ENCODE results near the gene CLC.
"Not testable (repeated sequence)": the region's sequence is repeated elsewhere in the genome, so short reads cannot be mapped to it uniquely, and the experiment has no call there.

The CLC gene

DNA sequence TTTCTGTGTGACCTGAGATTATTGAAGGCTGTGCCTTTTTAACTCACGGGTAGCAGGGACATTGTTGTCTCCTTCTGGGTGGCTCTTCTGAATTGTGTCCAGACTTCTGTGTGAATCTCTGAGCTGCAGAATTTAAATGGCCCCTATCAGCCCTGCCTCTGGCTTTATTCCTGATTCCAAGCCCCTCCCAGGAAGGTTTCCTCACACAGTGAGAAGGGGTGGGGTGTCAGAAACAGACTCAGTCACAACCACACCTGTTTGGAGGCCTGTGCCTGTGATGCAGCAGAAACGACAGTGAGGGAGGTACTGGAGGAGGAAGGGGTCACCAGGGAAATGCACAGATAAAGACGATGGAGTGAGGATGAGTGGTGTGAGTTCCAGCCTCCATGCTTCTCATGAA, at the start of gene CLC:
Gene CLC (minus strand): TSS at position 139 of the 400 bp plus-strand sequence. CDS start 77 bp downstream, at position 62.
- DNase-seq (ENCODE audit: low read depth) = no peak

DNA sequence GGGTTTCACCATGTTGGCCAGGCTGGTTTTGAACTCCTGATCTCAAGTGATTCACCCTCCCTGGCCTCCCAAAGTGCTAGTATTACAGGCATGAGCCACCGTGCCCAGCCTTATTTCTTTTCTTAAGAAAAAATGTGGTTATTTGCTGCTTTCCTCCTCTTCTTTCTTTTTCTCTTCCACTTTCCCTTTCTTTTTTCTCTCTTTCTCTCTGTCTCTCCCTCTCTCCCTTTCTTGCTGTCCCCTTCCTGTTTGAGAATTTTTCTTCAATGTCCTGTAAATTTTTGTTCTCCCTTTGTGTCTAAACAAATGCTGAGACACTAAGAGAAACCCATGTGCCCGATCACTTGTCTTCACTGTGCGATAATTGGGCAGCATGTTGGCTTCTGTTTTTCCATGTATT, 43.1 kb upstream of the CLC start:
- DNase-seq (ENCODE audit: low read depth) = no peak

DNA sequence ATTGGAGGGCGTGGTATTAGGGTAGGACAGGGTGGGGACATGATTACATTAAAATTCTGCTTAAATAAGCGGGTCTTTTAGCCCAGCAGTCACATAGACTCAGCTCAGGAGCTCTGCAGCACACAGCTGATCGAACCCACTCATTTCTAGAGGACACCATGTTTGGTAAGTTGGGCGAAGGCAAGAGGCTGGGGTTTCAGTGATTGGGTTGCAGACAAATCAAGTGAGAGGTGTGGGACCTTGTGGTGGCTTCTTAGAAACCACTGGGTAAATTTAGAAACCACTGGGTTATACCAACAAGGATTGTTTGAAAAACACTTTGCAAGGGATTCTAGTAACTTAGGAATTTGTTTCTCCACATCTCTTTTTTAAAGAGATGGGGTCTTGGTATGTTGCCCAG, 40.9 kb upstream of the CLC start, which contains the start of gene LEUTX:
Gene LEUTX (plus strand): TSS at position 92 of the 400 bp plus-strand sequence. CDS start 67 bp downstream, at position 159.
- no peak for DNase-seq (ENCODE audit: low read depth)

DNA sequence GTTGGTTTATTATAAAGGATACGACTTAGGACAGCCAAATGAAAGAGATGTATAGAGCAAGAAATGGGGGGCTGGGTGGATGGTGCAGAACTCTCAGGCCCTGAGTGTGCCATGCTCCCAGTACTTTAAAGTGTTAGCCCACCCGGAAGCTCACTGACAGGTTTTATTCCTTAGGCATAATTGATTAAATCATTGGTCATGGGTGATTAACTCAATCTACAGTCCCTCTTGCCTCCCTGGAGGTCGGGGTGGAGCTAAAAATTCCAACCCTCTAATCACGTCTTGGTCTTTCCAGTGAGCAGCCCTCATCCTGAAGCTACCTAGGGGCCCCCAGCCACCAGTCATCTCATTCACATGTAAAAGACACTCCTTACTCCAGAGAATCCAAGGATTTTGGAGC, 31.0 kb upstream of the CLC start:
- no peak for DNase-seq (ENCODE audit: low read depth)

DNA sequence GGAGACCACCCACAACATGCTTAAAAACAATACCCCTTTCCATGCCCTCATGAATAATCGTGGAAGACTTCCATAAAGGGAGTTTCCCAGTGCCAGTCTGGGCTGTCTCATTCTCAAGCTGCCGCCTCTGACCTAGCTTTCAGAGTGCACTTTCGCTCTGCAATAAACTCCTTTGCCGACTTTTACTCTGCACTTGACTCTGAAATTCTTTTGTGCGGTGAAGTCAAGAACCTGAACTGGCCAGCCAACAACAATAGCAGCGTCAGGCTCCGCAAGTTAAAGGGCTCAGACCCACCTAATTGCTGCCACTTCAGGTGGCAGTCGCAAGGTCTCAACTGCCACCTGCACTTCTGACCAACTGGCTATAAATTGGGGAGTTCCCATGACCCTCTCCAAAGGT, 30.5 kb upstream of the CLC start:
- no peak for DNase-seq (ENCODE audit: low read depth)

DNA sequence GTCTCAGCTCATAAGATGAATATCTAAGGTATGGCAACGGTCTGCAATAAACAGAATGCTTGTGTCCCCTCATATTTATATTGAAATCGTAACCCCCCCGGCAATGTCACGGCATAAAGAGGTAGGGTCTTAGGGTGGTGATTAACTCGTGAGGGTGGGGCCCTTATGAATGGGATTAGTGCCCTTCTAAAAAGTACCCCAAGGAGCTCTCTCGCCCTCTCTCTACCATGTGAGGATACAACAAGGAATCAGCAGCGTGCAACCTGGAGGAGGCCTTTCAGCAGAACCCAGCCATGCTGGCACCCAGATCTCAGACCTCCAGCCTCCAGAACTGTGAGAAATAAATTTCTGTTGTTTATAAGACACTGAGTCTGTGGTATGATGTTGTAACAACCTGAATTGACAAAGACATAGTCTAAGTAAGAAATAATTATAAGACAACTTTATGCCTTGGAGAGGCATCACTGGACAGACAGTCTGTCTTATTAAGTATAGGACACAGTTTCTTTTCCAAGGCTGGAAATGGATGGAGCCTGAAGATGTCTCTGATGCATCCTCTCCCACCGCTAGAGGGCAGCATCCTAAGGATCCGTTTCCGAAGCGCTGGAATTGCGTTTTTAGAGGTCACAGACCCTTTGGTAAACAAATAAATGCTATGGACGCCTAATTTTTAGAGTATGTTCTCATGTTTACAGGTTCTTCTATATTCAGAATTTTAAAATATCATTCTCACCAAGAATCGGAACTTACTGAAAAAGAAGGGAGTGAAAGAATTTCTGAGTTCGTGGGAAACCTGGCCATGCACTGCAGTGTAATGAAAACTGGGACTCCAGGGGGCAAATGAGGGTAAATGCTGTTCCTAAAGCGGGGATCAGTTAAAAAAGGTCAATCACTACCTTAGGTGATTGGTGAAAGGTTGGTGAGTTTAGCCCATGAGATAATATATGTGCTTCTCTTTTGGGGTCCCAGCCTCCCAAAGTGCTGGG, 27.6 kb upstream of the CLC start:
- DNase-seq (ENCODE audit: low read depth) = peak; percentile 10

GRCh38 chr19:39761851-39762250, 24.0 kb upstream of the CLC start:
- not testable (repeated sequence) for DNase-seq (ENCODE audit: low read depth)

- no peak for DNase-seq (ENCODE audit: low read depth)
These were observed 21.8 kb upstream of the CLC start for GRCh38 chr19:39759457-39760184.

DNA sequence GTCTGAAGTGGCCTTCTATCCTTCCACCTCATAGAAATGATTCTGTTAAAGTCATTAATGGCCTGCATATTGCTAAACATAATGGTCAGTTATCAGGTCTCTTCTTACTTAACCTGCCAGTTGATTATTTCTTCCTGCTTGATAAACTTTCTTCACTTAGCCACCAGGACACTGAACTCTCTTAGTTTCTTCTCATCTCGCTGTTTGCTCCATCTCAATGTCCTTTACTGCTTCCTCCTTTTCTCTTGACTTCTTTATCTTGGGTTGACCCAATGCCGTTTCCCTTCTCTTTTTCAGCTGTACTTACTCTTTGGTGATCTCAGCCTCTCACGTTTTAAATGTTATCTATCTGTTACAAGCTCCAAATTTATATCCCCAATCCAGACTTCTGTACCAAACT, 17.1 kb upstream of the CLC start:
- DNase-seq (ENCODE audit: low read depth) = no peak

GRCh38 chr19:39754544-39754943, 16.7 kb upstream of the CLC start:
- DNase-seq (ENCODE audit: low read depth) = no peak

GRCh38 chr19:39752795-39753194, 15.0 kb upstream of the CLC start:
- no peak for DNase-seq (ENCODE audit: low read depth)

- no peak for DNase-seq (ENCODE audit: low read depth)
These were observed 14.6 kb upstream of the CLC start for GRCh38 chr19:39752390-39752789.

DNA sequence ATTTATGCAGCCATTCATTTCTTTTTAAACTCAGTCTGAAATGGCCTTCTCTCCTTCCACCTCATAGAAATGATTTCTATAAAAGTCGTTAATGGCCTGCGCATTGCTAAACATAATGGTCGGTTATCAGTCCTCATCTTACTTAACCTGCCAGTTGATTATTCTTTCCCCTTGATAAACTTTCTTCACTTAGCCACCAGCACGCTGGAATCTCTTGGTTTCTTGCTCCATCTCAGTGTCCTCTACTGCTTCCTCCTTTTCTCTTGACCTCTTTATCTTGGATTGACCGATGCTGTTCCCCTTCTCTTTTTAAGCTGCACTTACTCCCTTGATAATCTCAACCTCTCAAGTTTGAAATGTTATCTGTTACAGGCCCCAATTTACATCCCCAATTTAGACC, 12.2 kb upstream of the CLC start:
- DNase-seq (ENCODE audit: low read depth) = no peak

GRCh38 chr19:39746836-39747529, 9.2 kb upstream of the CLC start:
- DNase-seq (ENCODE audit: low read depth) = no peak

- DNase-seq (ENCODE audit: low read depth) = no peak
These were observed 7.8 kb upstream of the CLC start for GRCh38 chr19:39745643-39746042.

GRCh38 chr19:39740395-39740794, 2.6 kb upstream of the CLC start:
- no peak for DNase-seq (ENCODE audit: low read depth)

DNA sequence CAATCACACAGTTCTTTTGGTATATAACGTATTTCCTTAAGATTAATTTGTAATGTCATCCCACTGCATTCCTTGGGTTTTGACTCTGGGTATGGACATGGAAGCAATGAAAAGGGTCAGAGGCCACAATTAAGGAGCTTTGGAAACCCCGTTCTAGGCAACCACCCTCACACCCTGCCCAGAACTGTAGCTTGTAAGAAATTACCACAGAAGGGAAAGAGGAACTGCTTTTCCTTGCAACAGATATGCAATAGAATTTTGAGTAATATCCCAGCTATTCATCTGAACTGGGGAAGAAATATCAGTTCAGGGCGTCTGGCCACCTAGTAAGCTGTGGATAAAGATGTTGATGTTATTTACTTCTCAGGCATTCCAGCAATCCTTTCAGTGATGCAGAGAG, 985 bp upstream of the CLC start:
- DNase-seq (ENCODE audit: low read depth) = no peak

DNA sequence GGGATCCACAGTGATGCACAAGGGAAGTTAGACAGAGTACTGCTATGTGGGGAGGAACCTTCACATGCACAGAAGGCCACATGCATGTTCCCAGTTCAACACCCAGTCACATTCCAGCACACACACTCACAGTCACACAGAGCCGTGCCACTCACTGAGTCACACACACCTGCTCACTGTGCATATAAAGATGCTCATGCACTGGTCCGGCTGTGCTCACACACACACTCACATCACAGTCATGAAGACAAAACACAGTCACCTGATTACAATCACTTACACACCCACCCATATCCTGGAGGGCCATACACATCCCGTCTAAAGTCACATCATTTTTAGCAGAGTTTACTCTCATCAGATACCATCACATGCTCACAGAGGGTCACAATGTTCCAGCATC, 478 bp downstream of the CLC start:
- no peak for DNase-seq (ENCODE audit: low read depth)

- DNase-seq (ENCODE audit: low read depth) = no peak
These were observed 1.7 kb downstream of the CLC start for GRCh38 chr19:39736088-39736487.

GRCh38 chr19:39735688-39736087, 2.1 kb downstream of the CLC start:
- DNase-seq (ENCODE audit: low read depth) = no peak

DNA sequence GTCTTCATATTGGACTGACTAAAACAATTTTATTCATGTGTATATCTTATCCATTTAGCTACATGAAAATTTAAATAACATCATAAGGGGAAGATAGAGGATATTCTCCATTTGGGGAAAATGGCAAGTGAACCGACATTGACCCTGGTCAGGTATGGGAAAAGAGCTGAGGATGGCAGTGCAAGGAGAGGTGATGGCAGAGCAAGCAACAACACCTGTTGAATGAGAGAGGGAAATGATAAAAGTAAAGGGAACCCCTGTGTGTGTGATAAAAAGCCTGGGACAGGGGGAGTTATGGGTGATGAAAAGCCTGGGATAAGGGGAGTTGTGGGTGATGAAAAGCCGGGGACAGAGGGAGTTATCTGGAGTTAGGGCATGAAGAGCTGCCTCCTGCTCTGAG, 4.0 kb downstream of the CLC start:
- DNase-seq (ENCODE audit: low read depth) = no peak

DNA sequence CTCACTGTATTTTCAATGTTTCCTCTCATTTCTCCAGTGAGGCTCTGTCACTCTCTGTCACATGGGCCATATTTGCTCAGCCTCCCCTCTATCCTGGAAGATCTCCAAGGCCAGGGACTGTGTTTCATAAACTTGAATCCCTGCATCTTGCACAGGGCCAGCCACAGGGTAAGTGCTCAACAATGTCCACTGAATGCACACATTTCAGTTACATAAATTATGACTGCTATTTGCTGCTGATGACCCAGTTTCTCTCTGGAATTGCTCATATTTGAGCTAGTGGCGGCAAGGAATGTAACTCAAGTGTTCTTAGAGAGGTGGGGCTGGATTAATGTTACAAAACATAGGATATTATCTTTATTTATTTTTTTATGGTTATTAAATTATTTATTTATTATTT, 6.1 kb downstream of the CLC start:
- DNase-seq (ENCODE audit: low read depth) = no peak

DNA sequence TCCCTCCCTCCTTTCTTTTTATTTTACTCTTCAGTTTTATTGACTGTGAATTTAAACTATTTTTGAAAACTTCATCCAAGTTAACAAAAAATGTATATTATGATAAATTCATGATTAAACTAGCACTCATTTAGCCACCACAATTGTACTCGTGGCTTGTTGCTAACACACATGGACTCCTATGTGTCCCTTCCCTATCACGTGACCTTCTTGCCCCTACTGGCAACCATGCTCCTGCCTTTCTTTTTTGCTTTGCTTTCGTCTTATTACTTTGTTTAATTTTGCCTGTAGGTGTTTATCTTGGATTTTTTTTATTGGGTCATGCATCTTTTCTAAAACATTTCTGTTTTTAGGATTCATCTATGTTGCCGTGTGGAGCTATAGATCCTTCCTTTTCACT, 8.2 kb downstream of the CLC start:
- DNase-seq (ENCODE audit: low read depth) = no peak

All from fibroblast of gingiva (primary cell).